Caco-2 (cell line): ENCODE measurements around the gene LDB2. TPM values are rescaled to one million over a fixed set of nuclear protein-coding genes. Genes with fewer than 3 reads are reported as not detected.

ENCODE experiments used
- BruUV-seq: library from RNA; stranded (reverse); fragments of 400-500 nt; replicated peaks from 2 replicates; lab custom pipeline; 2021; lab: Mats Ljungman, UMichigan
- CTCF ChIA-PET: fragments of 300-600 bp; sonication (Branson Sonifier 250); formaldehyde crosslinking; loops from one replicate; lab custom pipeline; 2022; ENCODE audit warnings: antibody characterized with exemption; lab: Charles Lee
- POLR2A ChIA-PET: fragments of 300-600 bp; sonication (Branson Sonifier 250); formaldehyde crosslinking; loops from one replicate; lab custom pipeline; 2022; ENCODE audit warnings: antibody characterized with exemption; lab: Charles Lee
- DNase-seq, 2 experiments: peaks; one replicate each; pipeline versions ENCODE4 v3.0.0 to v3.0.0-alpha.2; 2020 to 2022
- H3K27me3 ChIP-seq: replicated peaks from 2 replicates; pipeline ENCODE4 v1.6.0; 2011; ENCODE audit warnings: low read length; ENCODE audit not compliant: control insufficient read depth, insufficient read depth
- H3K36me3 ChIP-seq: 2 replicates; pipeline ENCODE4 v1.5.1; 2011; ENCODE audit warnings: low read length; ENCODE audit not compliant: control insufficient read depth, insufficient read depth
- H3K4me1 ChIP-seq: fragments of 250-450 bp; sonication (Bioruptor Pico); 2 replicates; pipeline ENCODE4 v1.5.1; 2020; ENCODE audit warnings: mild to moderate bottlenecking
- H3K4me3 ChIP-seq: 2 replicates; pipeline ENCODE4 v1.5.1; 2011; ENCODE audit warnings: low read depth, mild to moderate bottlenecking, control low read depth, low read length
- H3K9me3 ChIP-seq: fragments of 250-450 bp; sonication (Bioruptor Pico); 2 replicates; pipeline ENCODE4 v1.5.1; 2020; ENCODE audit warnings: mild to moderate bottlenecking, moderate library complexity
- H3K27ac Mint-ChIP-seq: one replicate; pipeline ENCODE4 v1.8.0; 2022; ENCODE audit warnings: mixed read lengths; ENCODE audit not compliant: unreplicated experiment
- H3K27me3 Mint-ChIP-seq: one replicate; pipeline ENCODE4 v1.8.0; 2022; ENCODE audit warnings: mixed read lengths; ENCODE audit not compliant: insufficient read depth, unreplicated experiment
- H3K36me3 Mint-ChIP-seq: one replicate; pipeline ENCODE4 v1.8.0; 2022; ENCODE audit warnings: mild to moderate bottlenecking, mixed read lengths; ENCODE audit not compliant: insufficient read depth, unreplicated experiment
- H3K4me1 Mint-ChIP-seq: one replicate; pipeline ENCODE4 v1.8.0; 2022; ENCODE audit warnings: low read depth, mixed read lengths; ENCODE audit not compliant: unreplicated experiment
- H3K4me3 Mint-ChIP-seq: one replicate; pipeline ENCODE4 v1.8.0; 2022; ENCODE audit warnings: mild to moderate bottlenecking, moderate library complexity, mixed read lengths; ENCODE audit not compliant: unreplicated experiment
- H3K9me3 Mint-ChIP-seq: one replicate; pipeline ENCODE4 v1.8.0; 2022; ENCODE audit warnings: mixed read lengths; ENCODE audit not compliant: unreplicated experiment
- intact Hi-C: fragments of 100-400 bp; cut with micrococcal nuclease; formaldehyde crosslinking; loops from one replicate; pipeline ENCODE4 v1.10.0; 2022; ENCODE audit not compliant: unreplicated experiment
- total RNA-seq: library from RNA; stranded (reverse); gene quantifications from 2 replicates; pipeline ENCODE4 v1.2.3, GENCODE V29; 2022
- TF ChIP-seq, protein P1 (sequence below), 2 experiments: fragments of 200-600 bp in 1 of 2; IDR thresholded peaks; 1 replicate in 1 of 2; 2 replicates in 1 of 2; pipeline versions ENCODE4 v1.5.1 to v1.8.0; 2011 to 2022; ENCODE audit warnings: antibody characterized with exemption in 1 of 2, control low read depth in 1 of 2, inconsistent platforms in 1 of 2, low read depth in 1 of 2, low read length in 1 of 2, mild to moderate bottlenecking in 1 of 2, moderate library complexity in 1 of 2; ENCODE audit not compliant: insufficient read depth in 1 of 2, severe bottlenecking in 1 of 2, unreplicated experiment in 1 of 2

The LDB2 gene
- total RNA-seq, 1 experiment from 2014 or later = not detected

DNA sequence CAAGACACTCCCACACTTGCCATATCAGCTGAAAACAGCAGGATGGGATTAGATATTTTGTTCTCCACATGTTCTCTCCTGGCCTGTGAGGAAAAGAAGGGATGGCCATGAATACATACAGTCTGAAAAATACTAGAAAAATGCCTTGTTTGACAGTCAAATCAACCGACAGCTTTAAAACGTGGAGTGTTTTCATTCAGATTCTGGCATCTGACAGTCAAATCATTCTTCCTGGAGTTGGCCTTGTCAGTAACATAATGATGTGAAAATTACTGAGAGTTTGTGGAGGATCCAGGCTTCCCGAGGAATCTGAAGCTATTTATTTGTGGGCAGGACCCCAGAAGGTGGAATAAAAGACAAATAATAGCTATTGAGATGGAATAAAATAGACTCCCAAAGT is 188.2 kb downstream of the LDB2 start:
- H3K4me1 Mint-ChIP-seq = no peaks in the 10 kb centered on the region
- H3K4me1 ChIP-seq = no peaks in the 10 kb centered on the region
- H3K27me3 Mint-ChIP-seq = peaks cover 10% of the 10 kb centered on the region
- H3K27ac Mint-ChIP-seq = no peak overlapping the region
- H3K9me3 ChIP-seq = no peaks in the 10 kb centered on the region
- no peaks in the 10 kb centered on the region for H3K27me3 ChIP-seq
- no peak for DNase-seq
- H3K4me3 Mint-ChIP-seq = no peak overlapping the region
- POLR2A ChIA-PET = no interaction called here
- no peaks in the 10 kb centered on the region for H3K9me3 Mint-ChIP-seq
- H3K4me3 ChIP-seq = no peak overlapping the region
- H3K36me3 ChIP-seq = no peaks in the 10 kb centered on the region
- H3K36me3 Mint-ChIP-seq = no peaks in the 10 kb centered on the region
- TF ChIP-seq, protein P1, sequence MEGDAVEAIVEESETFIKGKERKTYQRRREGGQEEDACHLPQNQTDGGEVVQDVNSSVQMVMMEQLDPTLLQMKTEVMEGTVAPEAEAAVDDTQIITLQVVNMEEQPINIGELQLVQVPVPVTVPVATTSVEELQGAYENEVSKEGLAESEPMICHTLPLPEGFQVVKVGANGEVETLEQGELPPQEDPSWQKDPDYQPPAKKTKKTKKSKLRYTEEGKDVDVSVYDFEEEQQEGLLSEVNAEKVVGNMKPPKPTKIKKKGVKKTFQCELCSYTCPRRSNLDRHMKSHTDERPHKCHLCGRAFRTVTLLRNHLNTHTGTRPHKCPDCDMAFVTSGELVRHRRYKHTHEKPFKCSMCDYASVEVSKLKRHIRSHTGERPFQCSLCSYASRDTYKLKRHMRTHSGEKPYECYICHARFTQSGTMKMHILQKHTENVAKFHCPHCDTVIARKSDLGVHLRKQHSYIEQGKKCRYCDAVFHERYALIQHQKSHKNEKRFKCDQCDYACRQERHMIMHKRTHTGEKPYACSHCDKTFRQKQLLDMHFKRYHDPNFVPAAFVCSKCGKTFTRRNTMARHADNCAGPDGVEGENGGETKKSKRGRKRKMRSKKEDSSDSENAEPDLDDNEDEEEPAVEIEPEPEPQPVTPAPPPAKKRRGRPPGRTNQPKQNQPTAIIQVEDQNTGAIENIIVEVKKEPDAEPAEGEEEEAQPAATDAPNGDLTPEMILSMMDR (IDR thresholded peaks at IDR 0.05; ENCODE audit: insufficient read depth in 1 of 2, low read depth in 1 of 2, low read length in 1 of 2, severe bottlenecking in 1 of 2, unreplicated experiment in 1 of 2) = no peak
- BruUV-seq = no TSS peak
- intact Hi-C loops = no loop called here
- CTCF ChIA-PET = no interaction called here

DNA sequence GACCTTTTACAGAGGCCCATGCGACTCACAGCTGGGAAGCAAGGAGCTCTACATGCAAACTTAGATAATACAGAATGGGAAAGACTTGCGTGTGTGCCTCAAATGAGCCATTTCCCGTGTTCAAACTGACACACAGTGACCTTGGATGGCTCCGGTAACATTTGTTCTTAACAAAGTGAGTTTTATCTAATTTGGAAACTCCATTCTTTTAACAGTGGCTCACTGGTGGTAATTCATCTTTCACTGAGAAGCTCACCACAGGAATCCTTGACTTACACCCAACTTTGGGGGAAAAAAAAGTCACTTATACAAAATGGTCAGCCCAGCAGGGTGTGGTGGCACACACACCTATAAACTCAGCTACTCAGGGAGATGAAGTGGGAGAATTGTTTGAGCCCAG is 190.6 kb downstream of the LDB2 start:
- no peaks in the 10 kb centered on the region for H3K9me3 Mint-ChIP-seq
- Histone ChIP-seq H3K4me3 (no peak overlapping the region), H3K27me3 (no peaks in the 10 kb centered on the region), H3K4me1 (no peaks in the 10 kb centered on the region), H3K36me3 (no peaks in the 10 kb centered on the region), H3K9me3 (no peaks in the 10 kb centered on the region)
- H3K27me3 Mint-ChIP-seq = peaks cover 10% of the 10 kb centered on the region
- no peak overlapping the region for H3K4me3 Mint-ChIP-seq
- CTCF ChIA-PET = no interaction called here
- H3K4me1 Mint-ChIP-seq = no peaks in the 10 kb centered on the region
- H3K36me3 Mint-ChIP-seq = no peaks in the 10 kb centered on the region
- TF ChIP-seq, protein P1 (IDR thresholded peaks at IDR 0.05; ENCODE audit: insufficient read depth in 1 of 2, low read depth in 1 of 2, low read length in 1 of 2, severe bottlenecking in 1 of 2, unreplicated experiment in 1 of 2) = no peak
- intact Hi-C loops = no loop called here
- no peak overlapping the region for H3K27ac Mint-ChIP-seq
- no peak for DNase-seq
- no TSS peak for BruUV-seq
- POLR2A ChIA-PET = no interaction called here

DNA sequence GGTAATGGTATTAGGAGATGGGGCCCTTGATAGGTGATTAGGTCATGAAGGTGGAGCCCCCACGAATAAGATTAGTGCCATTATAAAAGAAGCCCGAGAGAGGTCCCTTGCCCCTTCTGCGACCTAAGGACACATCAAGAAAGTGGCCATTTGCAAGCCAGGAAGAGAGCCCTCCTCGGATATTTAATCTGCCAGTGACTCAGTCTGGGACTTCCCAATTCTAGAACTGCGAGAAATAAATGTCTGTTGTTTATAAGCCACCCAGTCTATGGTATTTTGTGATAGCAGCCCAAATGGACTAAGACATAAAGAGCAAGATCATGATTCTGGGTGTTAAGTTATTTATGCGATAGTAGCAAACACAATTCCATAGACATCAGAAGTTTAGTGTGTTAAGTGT is 192.2 kb downstream of the LDB2 start:
- Mint-ChIP-seq H3K27me3 (peaks cover 7% of the 10 kb centered on the region), H3K27ac (no peak overlapping the region), H3K4me1 (no peaks in the 10 kb centered on the region), H3K4me3 (no peak overlapping the region), H3K9me3 (no peaks in the 10 kb centered on the region), H3K36me3 (no peaks in the 10 kb centered on the region)
- Histone ChIP-seq H3K36me3 (no peaks in the 10 kb centered on the region), H3K4me1 (no peaks in the 10 kb centered on the region), H3K9me3 (no peaks in the 10 kb centered on the region), H3K4me3 (no peak overlapping the region), H3K27me3 (no peaks in the 10 kb centered on the region)
- TF ChIP-seq, protein P1 (IDR thresholded peaks at IDR 0.05; ENCODE audit: insufficient read depth in 1 of 2, low read depth in 1 of 2, low read length in 1 of 2, severe bottlenecking in 1 of 2, unreplicated experiment in 1 of 2) = no peak
- intact Hi-C loops = no loop called here
- BruUV-seq = no TSS peak
- ChIA-PET CTCF (no interaction called here), POLR2A (no interaction called here)
- DNase-seq = no peak
